ENCODE results near the gene NOM1.

GRCh38 chr7:156962897-156963296 lies 13.4 kb downstream of the NOM1 start:
- TF ChIP-seq, protein P1, sequence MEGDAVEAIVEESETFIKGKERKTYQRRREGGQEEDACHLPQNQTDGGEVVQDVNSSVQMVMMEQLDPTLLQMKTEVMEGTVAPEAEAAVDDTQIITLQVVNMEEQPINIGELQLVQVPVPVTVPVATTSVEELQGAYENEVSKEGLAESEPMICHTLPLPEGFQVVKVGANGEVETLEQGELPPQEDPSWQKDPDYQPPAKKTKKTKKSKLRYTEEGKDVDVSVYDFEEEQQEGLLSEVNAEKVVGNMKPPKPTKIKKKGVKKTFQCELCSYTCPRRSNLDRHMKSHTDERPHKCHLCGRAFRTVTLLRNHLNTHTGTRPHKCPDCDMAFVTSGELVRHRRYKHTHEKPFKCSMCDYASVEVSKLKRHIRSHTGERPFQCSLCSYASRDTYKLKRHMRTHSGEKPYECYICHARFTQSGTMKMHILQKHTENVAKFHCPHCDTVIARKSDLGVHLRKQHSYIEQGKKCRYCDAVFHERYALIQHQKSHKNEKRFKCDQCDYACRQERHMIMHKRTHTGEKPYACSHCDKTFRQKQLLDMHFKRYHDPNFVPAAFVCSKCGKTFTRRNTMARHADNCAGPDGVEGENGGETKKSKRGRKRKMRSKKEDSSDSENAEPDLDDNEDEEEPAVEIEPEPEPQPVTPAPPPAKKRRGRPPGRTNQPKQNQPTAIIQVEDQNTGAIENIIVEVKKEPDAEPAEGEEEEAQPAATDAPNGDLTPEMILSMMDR (IDR thresholded peaks at IDR 0.05), result no peak
- TF ChIP-seq EZH2 (IDR thresholded peaks at IDR 0.05; ENCODE audit: borderline replicate concordance, insufficient read depth, low read depth, low read length, poor library complexity, severe bottlenecking), result no peak

All from B cell (primary cell).